Measurements from ENCODE around the gene IMMT. TPM values are rescaled to one million over a fixed set of nuclear protein-coding genes. Genes with fewer than 3 reads are reported as not detected.

Gene IMMT
- total and polyA plus RNA-seq, 2 of the 8 experiments (the other 6 are each of a cell fraction or from before 2014, with no cell fraction given): 37.7 to 103 TPM

DNA sequence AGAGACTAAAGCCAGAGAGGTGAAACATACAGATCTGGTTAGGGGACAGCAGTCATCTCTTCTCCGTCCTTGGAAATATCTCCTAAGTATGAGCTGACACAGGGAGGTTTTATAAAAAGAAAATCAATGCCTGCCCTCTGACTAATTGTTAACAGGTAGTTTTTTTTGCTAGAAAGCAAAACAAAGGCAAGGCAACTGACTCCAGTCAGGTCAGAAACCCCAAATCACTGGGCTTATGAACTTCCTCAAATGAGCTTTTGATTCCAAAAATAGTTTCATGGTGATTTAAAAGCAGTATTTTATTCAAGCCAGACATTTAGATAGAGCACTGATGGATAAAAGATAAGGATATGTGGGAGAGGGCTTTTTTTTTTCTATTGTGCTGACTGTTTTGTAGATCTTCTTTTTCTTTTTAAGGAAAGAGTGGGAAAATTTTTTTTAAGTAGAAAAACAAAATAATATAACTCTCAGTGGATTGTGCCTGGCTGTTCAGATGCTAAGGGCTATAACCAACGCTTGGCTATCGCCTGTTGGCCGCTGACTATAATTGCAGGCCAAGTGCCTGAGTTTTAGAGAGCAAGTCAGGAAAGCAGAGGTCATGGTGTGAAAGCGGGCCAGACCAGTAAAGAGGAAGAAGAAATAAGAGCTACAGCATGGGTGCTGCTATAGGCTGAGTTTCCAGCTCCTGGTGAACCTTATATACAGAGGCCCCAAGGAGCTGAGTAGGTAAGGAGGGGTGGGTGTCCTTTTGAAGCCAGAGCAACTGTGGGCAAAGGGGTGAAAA is 48.9 kb upstream of the IMMT start:
- Histone ChIP-seq H3K4me1 (replicated peaks in 1 of 4; ENCODE audit: control insufficient read depth in 3 of 4, insufficient read depth in 4 of 4, low read length in 3 of 4) (no peaks in the 10 kb centered on the region), H3K14ac (ENCODE audit: insufficient read length) (no peak overlapping the region), H3K4me2 (ENCODE audit: insufficient read depth in 1 of 2, low read depth in 2 of 2, low read length in 2 of 2) (no peak overlapping the region), H3K23ac (ENCODE audit: insufficient read length) (no peak overlapping the region), H3K27me3 (replicated peaks in 1 of 4; ENCODE audit: control insufficient read depth in 3 of 4, extremely low read depth in 1 of 4, insufficient read depth in 3 of 4, low read length in 3 of 4) (no peaks in the 10 kb centered on the region), H4K20me1 (replicated peaks in 1 of 2; ENCODE audit: control insufficient read depth in 1 of 2, insufficient read depth in 2 of 2, low read length in 2 of 2) (no peaks in the 10 kb centered on the region), H3K79me2 (ENCODE audit: control insufficient read depth in 1 of 2, insufficient read depth in 2 of 2, low read length in 2 of 2) (no peaks in the 10 kb centered on the region), H2BK5ac (ENCODE audit: low read depth, low read length) (no peak overlapping the region), H2BK20ac (ENCODE audit: low read length) (no peak overlapping the region), H2BK120ac (replicated peaks; ENCODE audit: low read depth, low read length) (no peak overlapping the region), H3K9ac (replicated peaks in 1 of 4; ENCODE audit: extremely low read depth in 1 of 4, low read depth in 3 of 4, low read length in 3 of 4) (no peak overlapping the region), H3K4me3 (ENCODE audit: extremely low read depth in 1 of 4, insufficient read depth in 2 of 4, low read depth in 3 of 4, low read length in 4 of 4) (no peak overlapping the region), H3K79me1 (ENCODE audit: low read depth, low read length) (no peaks in the 10 kb centered on the region), H3K27ac (ENCODE audit: low read depth, low read length) (no peak overlapping the region), H3K18ac (ENCODE audit: extremely low read depth, low read length) (no peak overlapping the region), H3K9me3 (ENCODE audit: insufficient read depth in 2 of 2, low read depth in 1 of 2, low read length in 1 of 2) (no peaks in the 10 kb centered on the region), H2AK5ac (ENCODE audit: low read depth, low read length) (no peak overlapping the region), H3K56ac (replicated peaks; ENCODE audit: insufficient read length, low read depth, low read length) (no peak overlapping the region), H2AFZ (ENCODE audit: low read length) (no peak overlapping the region), H4K91ac (replicated peaks; ENCODE audit: insufficient read length, low read length) (no peak overlapping the region), H4K5ac (ENCODE audit: insufficient read length, low read depth, low read length) (no peak overlapping the region), H3K23me2 (ENCODE audit: low read depth, low read length) (no peaks in the 10 kb centered on the region), H3K36me3 (ENCODE audit: control insufficient read depth in 2 of 4, insufficient read depth in 4 of 4, low read length in 3 of 4) (no peaks in the 10 kb centered on the region), H4K8ac (ENCODE audit: extremely low read depth, insufficient read depth, low read length) (no peak overlapping the region), H2BK12ac (ENCODE audit: low read depth, low read length) (no peak overlapping the region), H2BK15ac (ENCODE audit: low read length) (no peak overlapping the region), H3K4ac (replicated peaks; ENCODE audit: insufficient read length, low read depth, low read length) (no peak overlapping the region)
- TF ChIP-seq BRCA1 (IDR thresholded peaks at IDR 0.05; ENCODE audit: low read depth, low read length): no peak
- no peak for TF ChIP-seq EP300 (IDR thresholded peaks at IDR 0.05; ENCODE audit: borderline replicate concordance in 1 of 2, low read depth in 2 of 2, low read length in 2 of 2)
- no peak for TF ChIP-seq YY1 (IDR thresholded peaks at IDR 0.05; ENCODE audit: low read depth, low read length)
- TF ChIP-seq, protein P1, sequence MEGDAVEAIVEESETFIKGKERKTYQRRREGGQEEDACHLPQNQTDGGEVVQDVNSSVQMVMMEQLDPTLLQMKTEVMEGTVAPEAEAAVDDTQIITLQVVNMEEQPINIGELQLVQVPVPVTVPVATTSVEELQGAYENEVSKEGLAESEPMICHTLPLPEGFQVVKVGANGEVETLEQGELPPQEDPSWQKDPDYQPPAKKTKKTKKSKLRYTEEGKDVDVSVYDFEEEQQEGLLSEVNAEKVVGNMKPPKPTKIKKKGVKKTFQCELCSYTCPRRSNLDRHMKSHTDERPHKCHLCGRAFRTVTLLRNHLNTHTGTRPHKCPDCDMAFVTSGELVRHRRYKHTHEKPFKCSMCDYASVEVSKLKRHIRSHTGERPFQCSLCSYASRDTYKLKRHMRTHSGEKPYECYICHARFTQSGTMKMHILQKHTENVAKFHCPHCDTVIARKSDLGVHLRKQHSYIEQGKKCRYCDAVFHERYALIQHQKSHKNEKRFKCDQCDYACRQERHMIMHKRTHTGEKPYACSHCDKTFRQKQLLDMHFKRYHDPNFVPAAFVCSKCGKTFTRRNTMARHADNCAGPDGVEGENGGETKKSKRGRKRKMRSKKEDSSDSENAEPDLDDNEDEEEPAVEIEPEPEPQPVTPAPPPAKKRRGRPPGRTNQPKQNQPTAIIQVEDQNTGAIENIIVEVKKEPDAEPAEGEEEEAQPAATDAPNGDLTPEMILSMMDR (IDR thresholded peaks at IDR 0.05; ENCODE audit: control extremely low read depth in 1 of 3, insufficient read depth in 1 of 3, low read depth in 1 of 3, low read length in 3 of 3): peak in 2 of 3 experiments; percentile 22 to 34; a peak in 3 of 4 replicates
- TF ChIP-seq RAD21 (IDR thresholded peaks at IDR 0.05 in 1 of 2, conservative IDR thresholded peaks at IDR 0.05 in 1 of 2; ENCODE audit: low read depth in 2 of 2, low read length in 2 of 2): peak in 1 of 2 experiments; percentile 47; a peak in 1 of 4 replicates
- DNase-seq (ENCODE audit: low read depth in 1 of 2, low spot score in 2 of 2) (no peak), FAIRE-seq (no peak)
- WGBS, 2 experiments (ENCODE audit: extremely low coverage in 1 of 2, insufficient coverage in 1 of 2, insufficient read length in 1 of 2, insufficient replicate concordance in 2 of 2, low coverage in 1 of 2, low lambda C conversion rate in 2 of 2, missing lambda C conversion rate in 1 of 2): 94% methylated on average over 5 of the region's 5 CpGs; no CpG with 5 or more reads in 1 of the 2 experiments
- POLR2A ChIA-PET (ENCODE audit: partially characterized antibody): no interaction called here
- CTCF ChIA-PET (ENCODE audit: partially characterized antibody): interaction anchor here (0.6 to 2.9 kb wide), 10 partner anchors 9 to 128 kb away, joined by 3 to 11 read pairs (median 4); no protein-coding TSS in a partner anchor

Data from H1 (cell line).